HepG2 (cell line): ENCODE measurements around the gene OR5K4. TPM values are rescaled to one million over a fixed set of nuclear protein-coding genes. Genes with fewer than 3 reads are reported as not detected.

ENCODE experiments used
- ATAC-seq: fragments of 200-7000 bp; cut with Tn5 transposase; 3 replicates; pipeline ENCODE4 v1.9.1; 2020; ENCODE audit warnings: mild to moderate bottlenecking, moderate library complexity
- BruUV-seq: library from RNA; stranded (reverse); fragments of 400-500 nt; replicated peaks from 2 replicates; lab custom pipeline; 2021; lab: Mats Ljungman, UMichigan
- CTCF ChIA-PET: fragments of 300-600 bp; formaldehyde crosslinking; extraction: SDS; loops from one replicate; lab custom pipeline; 2021; ENCODE audit warnings: low total read pairs, inconsistent platforms, low intra/inter-chr PET ratio; lab: Yijun Ruan, JAX
- POLR2A ChIA-PET: fragments of 350-600 bp; sonication (Branson Sonifier 250); formaldehyde crosslinking; loops from one replicate; lab custom pipeline; 2020; ENCODE audit warnings: antibody characterized with exemption, inconsistent platforms; lab: Yijun Ruan, JAX
- DNase-seq: peaks from one replicate; pipeline ENCODE4 v3.0.0-alpha.2; 2015; ENCODE audit warnings: low spot score
- FAIRE-seq: peaks from 3 replicates; lab custom pipeline; 2011; peaks lifted over from hg19 to GRCh38; lab: Jason Lieb, UNC
- H2AFZ ChIP-seq: one replicate; pipeline ENCODE4 v1.6.1; 2011; ENCODE audit warnings: low read length, inconsistent platforms
- H3K27ac ChIP-seq: fragments of 300-600 bp; 3 replicates; pipeline ENCODE4 v1.8.0; 2011; ENCODE audit warnings: mixed run types, mild to moderate bottlenecking, mixed read lengths, low read length, inconsistent platforms; ENCODE audit not compliant: insufficient read depth; ENCODE audit errors: extremely low read length
- H3K27me3 ChIP-seq, 2 experiments: fragments of 200-600 bp in 1 of 2; 2 replicates in 1 of 2; 3 replicates in 1 of 2; pipeline versions ENCODE4 v1.6.0 to v1.8.0; 2011; ENCODE audit warnings: low read length in 2 of 2, mild to moderate bottlenecking in 2 of 2, moderate library complexity in 2 of 2, inconsistent platforms in 1 of 2; ENCODE audit not compliant: insufficient read depth in 2 of 2, control insufficient read depth in 1 of 2
- H3K36me3 ChIP-seq, 2 experiments: fragments of 200-600 bp in 1 of 2; replicated peaks in 1 of 2; 2 replicates in 1 of 2; 3 replicates in 1 of 2; pipeline versions ENCODE4 v1.5.1 to v1.8.0; 2011; ENCODE audit warnings: low read length in 2 of 2, inconsistent platforms in 1 of 2; ENCODE audit not compliant: insufficient read depth in 2 of 2, control insufficient read depth in 1 of 2
- H3K4me1 ChIP-seq: 2 replicates; pipeline ENCODE4 v1.5.1; 2012; ENCODE audit warnings: low read length, inconsistent platforms; ENCODE audit not compliant: insufficient read depth
- H3K4me2 ChIP-seq: 2 replicates; pipeline ENCODE4 v1.6.0; 2011; ENCODE audit warnings: low read depth, low read length, inconsistent platforms
- H3K4me3 ChIP-seq, 3 experiments: fragments of 200-600 bp in 1 of 3; sonication (generic), shearing (Covaris generic) in 1 of 3; replicated peaks in 1 of 3; 2 replicates each; pipeline ENCODE4 v1.5.1; 2011 to 2016; ENCODE audit warnings: low read length in 3 of 3, inconsistent platforms in 2 of 3, low read depth in 2 of 3, mild to moderate bottlenecking in 2 of 3, control low read depth in 1 of 3, mixed read lengths in 1 of 3; ENCODE audit not compliant: insufficient read depth in 1 of 3
- H3K79me2 ChIP-seq: one replicate; pipeline ENCODE4 v1.6.1; 2011; ENCODE audit warnings: low read length, inconsistent platforms; ENCODE audit not compliant: insufficient read depth
- H3K9ac ChIP-seq: 2 replicates; pipeline ENCODE4 v1.6.0; 2011; ENCODE audit warnings: mild to moderate bottlenecking, low read depth, low read length, inconsistent platforms; ENCODE audit not compliant: insufficient read depth
- H3K9me3 ChIP-seq: 2 replicates; pipeline ENCODE4 v1.5.1; 2012; ENCODE audit warnings: mild to moderate bottlenecking, low read length
- H4K20me1 ChIP-seq: 2 replicates; pipeline ENCODE4 v1.6.0; 2011; ENCODE audit warnings: inconsistent platforms, mild to moderate bottlenecking, low read length, moderate library complexity; ENCODE audit not compliant: insufficient read depth
- CEBPB ChIP-seq: IDR thresholded peaks from 2 replicates; pipeline ENCODE4 v1.6.1; 2011; ENCODE audit warnings: low read depth, low read length, improper control_type of control experiment, borderline replicate concordance
- HOMEZ ChIP-seq: IDR thresholded peaks from 2 replicates; pipeline ENCODE4 v1.6.1; 2016; ENCODE audit warnings: low read depth
- MEF2D ChIP-seq: sonication (generic); formaldehyde crosslinking; IDR thresholded peaks from 2 replicates; pipeline ENCODE4 v1.5.1; 2020; ENCODE audit warnings: mild to moderate bottlenecking, missing genetic modification reagents
- REPIN1 ChIP-seq: sonication (generic); formaldehyde crosslinking; IDR thresholded peaks from 2 replicates; pipeline ENCODE4 v1.8.0; 2022; ENCODE audit warnings: missing genetic modification reagents, low read depth, mild to moderate bottlenecking, borderline replicate concordance
- SMC3 ChIP-seq: IDR thresholded peaks from 2 replicates; pipeline ENCODE4 v1.6.1; 2011; ENCODE audit warnings: low read length, improper control_type of control experiment
- TRIM24 ChIP-seq: sonication (generic); formaldehyde crosslinking; IDR thresholded peaks from 2 replicates; pipeline ENCODE4 v1.8.0; 2022; ENCODE audit warnings: mild to moderate bottlenecking, missing genetic modification reagents
- ZNF160 ChIP-seq: sonication (generic); formaldehyde crosslinking; IDR thresholded peaks from 2 replicates; pipeline ENCODE4 v1.8.0; 2022; ENCODE audit warnings: mild to moderate bottlenecking, inconsistent platforms, missing genetic modification reagents
- ZNF263 ChIP-seq: sonication (generic); formaldehyde crosslinking; IDR thresholded peaks from 2 replicates; pipeline ENCODE4 v1.4.0; 2020; ENCODE audit warnings: missing genetic modification reagents
- ZNF451 ChIP-seq: sonication (generic); formaldehyde crosslinking; IDR thresholded peaks from 2 replicates; pipeline ENCODE4 v1.5.0; 2020; ENCODE audit warnings: mild to moderate bottlenecking, missing genetic modification reagents
- ZNF775 ChIP-seq: sonication (generic); formaldehyde crosslinking; IDR thresholded peaks from 2 replicates; pipeline ENCODE4 v1.4.0; 2020; ENCODE audit warnings: missing genetic modification reagents, mild to moderate bottlenecking, moderate library complexity, borderline replicate concordance
- WGBS: methylation state at CpG from one replicate; pipeline ENCODE4 v1.1.6; 2017; ENCODE audit warnings: low lambda C conversion rate; 5-methylcytosine and 5-hydroxymethylcytosine counted together
- in situ Hi-C: cut with HindIII; loops from 2 replicates; pipeline ENCODE4 v1.10.0; 2017; ENCODE audit warnings: low pct_unique_long_range_greater_than_20kb; ENCODE audit not compliant: extremely low pct_ligation_motif_present
- intact Hi-C: fragments of 100-400 bp; cut with micrococcal nuclease; formaldehyde crosslinking; loops from one replicate; pipeline ENCODE4 v1.10.0; 2022; ENCODE audit not compliant: unreplicated experiment
- polyA plus RNA-seq, 8 experiments: library from polyadenylated mRNA; depleted of rRNA in 3 of 8; stranded (reverse) in 7 of 8; unstranded in 1 of 8; fragments of >200 nt; fragmentation: Illumina TruSeq in 4 of 8; extraction: Trizol in 4 of 8; gene quantifications; 2 replicates each; pipeline versions ENCODE4 v1.2.1 to v1.2.3, GENCODE V29; 2011 to 2016; ENCODE audit warnings: low read depth in 4 of 8, missing spikeins in 1 of 8, mixed read lengths in 1 of 8; ENCODE audit not compliant: insufficient read depth in 1 of 8
- total RNA-seq, 5 experiments: library from RNA; depleted of rRNA; stranded (reverse); fragments of >200 nt; fragmentation: Illumina TruSeq; extraction: Trizol; gene quantifications; 2 replicates each; pipeline ENCODE4 v1.2.3, GENCODE V29; 2016; ENCODE audit warnings: low read depth in 1 of 5

OR5K4 gene
- total and polyA plus RNA-seq, 2 of the 13 experiments (the other 11 are each of a cell fraction or from before 2014, with no cell fraction given), result not detected

GRCh38 chr3:98343647-98344507 lies 9.8 kb upstream of the OR5K4 start (continued):
- TF ChIP-seq ZNF775 (CRISPR knock-in tag), result peak; percentile 62; the same call in 1 of the 2 replicates
- TF ChIP-seq TRIM24, result no peak
- TF ChIP-seq SMC3, result peak; percentile 30; the same call in 1 of the 2 replicates

DNA sequence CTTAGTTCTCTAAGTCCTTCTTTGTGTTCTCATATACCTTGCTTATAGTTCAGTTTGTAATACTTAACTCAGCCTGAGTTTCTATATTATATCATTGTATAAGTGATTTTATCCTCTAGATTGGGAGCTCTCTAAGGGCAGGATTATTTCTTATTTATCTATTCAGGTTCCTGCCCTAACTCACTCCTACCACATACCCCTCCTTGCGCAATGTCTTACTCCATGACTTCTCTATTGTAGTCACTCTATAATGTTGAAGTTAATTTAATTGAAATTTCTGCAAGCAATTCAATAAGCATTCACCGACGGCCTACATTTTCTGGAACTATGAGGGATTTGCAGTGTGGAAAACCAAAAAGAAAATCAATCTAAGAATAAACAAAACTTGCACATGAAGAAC lies 3.6 kb upstream of the OR5K4 start:
- H3K36me3 ChIP-seq, result no peaks in the 10 kb centered on the region
- TF ChIP-seq CEBPB, result peak; percentile 53; the same call in 1 of the 2 replicates
- no peak for TF ChIP-seq ZNF451 (CRISPR knock-in tag)
- H3K27me3 ChIP-seq, result no peaks in the 10 kb centered on the region; a peak in 1 of 5 replicates
- H3K4me2 ChIP-seq, result no peak overlapping the region
- no peaks in the 10 kb centered on the region for H4K20me1 ChIP-seq
- ChIA-PET CTCF (no interaction called here), POLR2A (no interaction called here)
- H3K4me3 ChIP-seq, result no peak overlapping the region
- in situ Hi-C loops (no loop called here), intact Hi-C loops (no loop called here)
- no peak for ATAC-seq
- no TSS peak for BruUV-seq
- H3K4me1 ChIP-seq, result no peaks in the 10 kb centered on the region
- no peak overlapping the region for H2AFZ ChIP-seq
- 33% methylated on average over 3 of the region's 3 CpGs for WGBS
- no peak overlapping the region for H3K27ac ChIP-seq
- DNase-seq, result no peak
- no peak overlapping the region for H3K9ac ChIP-seq
- H3K79me2 ChIP-seq, result no peaks in the 10 kb centered on the region
- no peak for FAIRE-seq
- H3K9me3 ChIP-seq, result no peaks in the 10 kb centered on the region

DNA sequence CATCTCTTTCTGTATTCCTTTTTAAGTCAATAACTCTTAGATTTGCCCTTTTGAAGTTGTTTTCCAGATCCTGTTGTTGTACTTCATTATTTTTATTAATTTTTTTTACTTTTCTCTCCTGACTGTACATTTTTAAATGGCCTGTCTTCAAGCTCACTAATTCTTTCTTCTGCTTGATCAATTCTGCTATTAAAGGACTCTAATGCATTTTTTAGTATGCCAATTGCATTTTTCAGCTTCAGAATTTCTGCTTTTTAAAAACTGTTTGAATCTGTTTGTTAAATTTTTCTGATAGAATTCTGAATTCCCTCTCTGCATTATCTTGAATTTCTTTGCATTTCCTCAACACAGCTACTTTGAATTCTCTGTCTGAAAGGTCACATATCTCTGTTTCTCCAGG lies 5.6 kb downstream of the OR5K4 start:
- no TSS peak for BruUV-seq
- in situ Hi-C loops, result no loop called here

More for the DNA sequence above, 5.6 kb downstream of the OR5K4 start:
- H3K9me3 ChIP-seq, result peaks cover 6% of the 10 kb centered on the region; the same call in 1 of the 2 replicates
- H3K4me3 ChIP-seq, result no peak overlapping the region
- H4K20me1 ChIP-seq, result no peaks in the 10 kb centered on the region
- TF ChIP-seq HOMEZ (CRISPR knock-in tag), result no peak
- TF ChIP-seq MEF2D (CRISPR knock-in tag), result no peak
- TF ChIP-seq ZNF263 (CRISPR knock-in tag), result no peak
- no peak for TF ChIP-seq REPIN1 (CRISPR knock-in tag)
- peak; percentile 94; the same call in 1 of the 2 replicates for TF ChIP-seq ZNF160 (CRISPR knock-in tag)
- DNase-seq (no peak), FAIRE-seq (no peak), ATAC-seq (no peak)
- no peaks in the 10 kb centered on the region for H3K27me3 ChIP-seq
- POLR2A ChIA-PET, result no interaction called here
- H3K9ac ChIP-seq, result no peak overlapping the region
- no peaks in the 10 kb centered on the region for H3K4me1 ChIP-seq
- no peak overlapping the region for H2AFZ ChIP-seq
- no peak overlapping the region for H3K27ac ChIP-seq
- no peaks in the 10 kb centered on the region for H3K36me3 ChIP-seq
- H3K79me2 ChIP-seq, result no peaks in the 10 kb centered on the region
- H3K4me2 ChIP-seq, result no peak overlapping the region
- intact Hi-C loops, result no loop called here
- CTCF ChIA-PET, result no interaction called here
